ENCODE results near the gene FIS1.

Gene FIS1

GRCh38 chr7:101236292-101236835 is 8.5 kb downstream of the FIS1 start:
- TF ChIP-seq, protein P1, sequence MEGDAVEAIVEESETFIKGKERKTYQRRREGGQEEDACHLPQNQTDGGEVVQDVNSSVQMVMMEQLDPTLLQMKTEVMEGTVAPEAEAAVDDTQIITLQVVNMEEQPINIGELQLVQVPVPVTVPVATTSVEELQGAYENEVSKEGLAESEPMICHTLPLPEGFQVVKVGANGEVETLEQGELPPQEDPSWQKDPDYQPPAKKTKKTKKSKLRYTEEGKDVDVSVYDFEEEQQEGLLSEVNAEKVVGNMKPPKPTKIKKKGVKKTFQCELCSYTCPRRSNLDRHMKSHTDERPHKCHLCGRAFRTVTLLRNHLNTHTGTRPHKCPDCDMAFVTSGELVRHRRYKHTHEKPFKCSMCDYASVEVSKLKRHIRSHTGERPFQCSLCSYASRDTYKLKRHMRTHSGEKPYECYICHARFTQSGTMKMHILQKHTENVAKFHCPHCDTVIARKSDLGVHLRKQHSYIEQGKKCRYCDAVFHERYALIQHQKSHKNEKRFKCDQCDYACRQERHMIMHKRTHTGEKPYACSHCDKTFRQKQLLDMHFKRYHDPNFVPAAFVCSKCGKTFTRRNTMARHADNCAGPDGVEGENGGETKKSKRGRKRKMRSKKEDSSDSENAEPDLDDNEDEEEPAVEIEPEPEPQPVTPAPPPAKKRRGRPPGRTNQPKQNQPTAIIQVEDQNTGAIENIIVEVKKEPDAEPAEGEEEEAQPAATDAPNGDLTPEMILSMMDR (IDR thresholded peaks at IDR 0.05; ENCODE audit: control insufficient read depth, extremely low read depth, insufficient read depth): no peak
- no peak overlapping the region for H3K4me3 ChIP-seq (ENCODE audit: low read depth, low read length)

DNA sequence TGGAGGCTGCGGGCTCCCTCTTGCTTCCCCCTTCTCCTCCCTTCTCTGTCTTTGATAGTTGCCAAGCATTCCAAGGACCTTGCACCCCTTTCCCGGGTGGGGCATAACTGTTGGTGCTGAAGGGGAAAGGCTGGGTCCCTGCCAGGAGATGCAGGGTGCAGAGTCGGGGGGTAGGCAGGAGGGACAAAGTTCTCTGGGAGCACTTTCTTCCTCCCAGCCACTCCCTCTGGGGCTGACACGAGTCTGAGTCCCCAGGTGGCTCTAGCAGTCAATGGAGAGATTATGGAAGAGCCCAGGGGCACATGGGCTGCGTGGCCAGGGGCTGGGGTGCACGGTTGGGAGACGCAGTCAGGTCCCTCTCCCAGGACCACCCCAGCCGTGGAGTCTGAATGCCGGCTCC is 9.4 kb downstream of the FIS1 start:
- no peak for DNase-seq (ENCODE audit: low read depth)
- TF ChIP-seq, protein P1 (IDR thresholded peaks at IDR 0.05; ENCODE audit: control insufficient read depth, extremely low read depth, insufficient read depth): no peak

More at GRCh38 chr7:101236292-101236835, 8.5 kb downstream of the FIS1 start:
- no peak for DNase-seq (ENCODE audit: low read depth)

DNA sequence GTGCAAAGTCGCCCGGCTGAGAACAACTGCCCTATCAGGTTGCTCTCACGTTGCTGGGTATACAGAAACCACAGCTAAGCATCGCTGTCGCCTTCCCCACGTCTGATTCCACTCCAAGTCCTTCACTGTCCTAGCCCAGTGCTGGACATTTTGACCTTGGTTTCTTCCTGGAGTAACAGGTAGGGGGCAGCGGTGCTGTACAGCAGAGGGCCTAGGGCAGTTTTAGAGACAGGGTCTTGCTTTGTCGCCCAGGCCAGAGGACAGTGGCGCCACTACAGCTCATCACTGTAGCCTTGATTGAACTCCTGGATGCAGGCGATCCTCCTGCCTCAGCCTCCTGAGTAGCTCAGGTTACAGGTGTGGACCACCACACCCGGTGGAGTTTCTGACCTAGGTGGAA is 9.8 kb downstream of the FIS1 start:
- no peak overlapping the region for H3K4me3 ChIP-seq (ENCODE audit: low read depth, low read length)
- DNase-seq (ENCODE audit: low read depth): no peak
- TF ChIP-seq, protein P1 (IDR thresholded peaks at IDR 0.05; ENCODE audit: control insufficient read depth, extremely low read depth, insufficient read depth): 0 out of 2 replicates have a peak, but pooled peaks have one; percentile 24

More for the DNA sequence above, 9.4 kb downstream of the FIS1 start:
- no peak overlapping the region for H3K4me3 ChIP-seq (ENCODE audit: low read depth, low read length)

GRCh38 chr7:101234636-101235035 is 10.2 kb downstream of the FIS1 start:
- TF ChIP-seq, protein P1 (IDR thresholded peaks at IDR 0.05; ENCODE audit: control insufficient read depth, extremely low read depth, insufficient read depth): no peak
- no peak for DNase-seq (ENCODE audit: low read depth)
- no peak overlapping the region for H3K4me3 ChIP-seq (ENCODE audit: low read depth, low read length)

DNA sequence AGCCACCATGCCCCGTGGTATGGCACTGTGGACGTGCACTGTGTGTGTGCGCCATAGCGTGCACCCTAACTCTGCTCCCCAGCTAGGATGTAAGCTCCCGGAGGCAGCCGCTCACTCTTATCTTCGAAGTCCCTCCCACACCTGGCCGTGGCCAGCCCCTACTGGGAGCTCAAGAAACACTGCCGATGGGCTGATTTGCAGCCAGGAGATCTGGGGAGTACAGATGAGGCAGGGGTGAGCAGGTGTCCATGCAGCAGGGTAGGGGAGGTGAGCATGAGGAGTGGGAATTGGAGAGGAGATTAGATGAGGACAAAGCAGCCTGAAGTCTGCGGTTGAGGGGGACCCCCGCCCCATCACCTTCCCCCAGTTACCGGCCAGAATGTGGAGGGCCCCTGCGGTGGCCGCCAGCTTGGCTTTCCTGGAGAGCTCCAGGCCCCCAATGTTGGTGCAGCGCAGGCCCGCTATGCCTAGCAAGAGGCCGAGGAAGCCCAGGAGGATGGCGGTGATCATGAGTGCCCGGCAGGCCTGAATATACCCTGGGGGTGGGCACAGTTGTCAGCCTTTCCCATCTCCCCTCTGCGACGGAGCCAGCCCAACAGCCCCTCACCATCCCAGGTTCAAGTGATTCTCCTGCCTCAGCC is 10.9 kb downstream of the FIS1 start:
- H3K4me3 ChIP-seq (ENCODE audit: low read depth, low read length): no peak overlapping the region
- TF ChIP-seq, protein P1 (IDR thresholded peaks at IDR 0.05; ENCODE audit: control insufficient read depth, extremely low read depth, insufficient read depth): no peak
- no peak for DNase-seq (ENCODE audit: low read depth)

- H3K4me3 ChIP-seq (ENCODE audit: low read depth, low read length): peak overlapping the region; percentile 51
- peak; percentile 41 for DNase-seq (ENCODE audit: low read depth)
- TF ChIP-seq, protein P1 (IDR thresholded peaks at IDR 0.05; ENCODE audit: control insufficient read depth, extremely low read depth, insufficient read depth): no peak
Observed at GRCh38 chr7:101232141-101232850, 12.6 kb downstream of the FIS1 start.

All from LNCaP clone FGC (cell line).